Esophagus squamous epithelium (tissue), 4 donors: Measurements from ENCODE around the gene OR51B6.

Experiments
- POLR2A ChIP-seq, 4 donors: fragments of 450-650 bp; IDR thresholded peaks; one replicate each; pipeline ENCODE4 v1.6.1; 2017; ENCODE audit warnings: antibody characterized with exemption in 4 of 4, mild to moderate bottlenecking in 4 of 4, moderate library complexity in 3 of 4
- TF ChIP-seq, protein P1 (sequence below), 6 experiments: fragments of 450-650 bp in 4 of 6; fragments of 200-600 bp in 2 of 6; sonication (generic) in 2 of 6; IDR thresholded peaks; one replicate each; pipeline ENCODE4 v1.5.1; 2016 to 2019; ENCODE audit warnings: antibody characterized with exemption in 6 of 6, mild to moderate bottlenecking in 4 of 6, moderate library complexity in 4 of 6

- TF ChIP-seq, protein P1, sequence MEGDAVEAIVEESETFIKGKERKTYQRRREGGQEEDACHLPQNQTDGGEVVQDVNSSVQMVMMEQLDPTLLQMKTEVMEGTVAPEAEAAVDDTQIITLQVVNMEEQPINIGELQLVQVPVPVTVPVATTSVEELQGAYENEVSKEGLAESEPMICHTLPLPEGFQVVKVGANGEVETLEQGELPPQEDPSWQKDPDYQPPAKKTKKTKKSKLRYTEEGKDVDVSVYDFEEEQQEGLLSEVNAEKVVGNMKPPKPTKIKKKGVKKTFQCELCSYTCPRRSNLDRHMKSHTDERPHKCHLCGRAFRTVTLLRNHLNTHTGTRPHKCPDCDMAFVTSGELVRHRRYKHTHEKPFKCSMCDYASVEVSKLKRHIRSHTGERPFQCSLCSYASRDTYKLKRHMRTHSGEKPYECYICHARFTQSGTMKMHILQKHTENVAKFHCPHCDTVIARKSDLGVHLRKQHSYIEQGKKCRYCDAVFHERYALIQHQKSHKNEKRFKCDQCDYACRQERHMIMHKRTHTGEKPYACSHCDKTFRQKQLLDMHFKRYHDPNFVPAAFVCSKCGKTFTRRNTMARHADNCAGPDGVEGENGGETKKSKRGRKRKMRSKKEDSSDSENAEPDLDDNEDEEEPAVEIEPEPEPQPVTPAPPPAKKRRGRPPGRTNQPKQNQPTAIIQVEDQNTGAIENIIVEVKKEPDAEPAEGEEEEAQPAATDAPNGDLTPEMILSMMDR (IDR thresholded peaks at IDR 0.05): no peak
- no peak for TF ChIP-seq POLR2A (IDR thresholded peaks at IDR 0.05)
These were observed 10.8 kb downstream of the OR51B6 start for GRCh38 chr11:5362017-5362625.
